Measurements from ENCODE around the gene LSAMP.

LSAMP gene

DNA sequence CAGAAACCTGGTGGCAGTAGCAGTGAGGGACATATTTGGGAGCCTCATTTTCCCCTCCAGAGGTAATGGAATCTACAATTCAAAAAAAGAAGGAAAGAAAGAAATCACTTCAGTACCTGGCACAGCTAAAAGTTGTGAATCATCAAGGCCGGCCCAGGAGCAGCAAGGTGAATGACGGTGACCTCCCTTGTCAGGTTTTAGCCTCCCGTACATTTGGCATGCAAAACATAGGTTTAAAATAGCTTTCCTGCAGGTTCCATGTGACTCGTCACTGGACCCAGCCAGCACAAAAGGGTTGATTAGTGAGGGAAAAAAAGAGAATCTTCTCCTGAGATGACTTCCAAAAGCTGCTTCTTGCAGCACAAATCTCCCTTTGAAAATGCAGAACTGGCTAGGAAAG lies 394.2 kb downstream of the LSAMP start:
- TF ChIP-seq, protein P1, sequence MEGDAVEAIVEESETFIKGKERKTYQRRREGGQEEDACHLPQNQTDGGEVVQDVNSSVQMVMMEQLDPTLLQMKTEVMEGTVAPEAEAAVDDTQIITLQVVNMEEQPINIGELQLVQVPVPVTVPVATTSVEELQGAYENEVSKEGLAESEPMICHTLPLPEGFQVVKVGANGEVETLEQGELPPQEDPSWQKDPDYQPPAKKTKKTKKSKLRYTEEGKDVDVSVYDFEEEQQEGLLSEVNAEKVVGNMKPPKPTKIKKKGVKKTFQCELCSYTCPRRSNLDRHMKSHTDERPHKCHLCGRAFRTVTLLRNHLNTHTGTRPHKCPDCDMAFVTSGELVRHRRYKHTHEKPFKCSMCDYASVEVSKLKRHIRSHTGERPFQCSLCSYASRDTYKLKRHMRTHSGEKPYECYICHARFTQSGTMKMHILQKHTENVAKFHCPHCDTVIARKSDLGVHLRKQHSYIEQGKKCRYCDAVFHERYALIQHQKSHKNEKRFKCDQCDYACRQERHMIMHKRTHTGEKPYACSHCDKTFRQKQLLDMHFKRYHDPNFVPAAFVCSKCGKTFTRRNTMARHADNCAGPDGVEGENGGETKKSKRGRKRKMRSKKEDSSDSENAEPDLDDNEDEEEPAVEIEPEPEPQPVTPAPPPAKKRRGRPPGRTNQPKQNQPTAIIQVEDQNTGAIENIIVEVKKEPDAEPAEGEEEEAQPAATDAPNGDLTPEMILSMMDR (IDR thresholded peaks at IDR 0.05; ENCODE audit: insufficient read depth, low read length, missing control alignments) = no peak
- POLR2A ChIA-PET = no interaction called here
- CTCF ChIA-PET = no interaction called here
- no peak for DNase-seq (ENCODE audit: low read depth, low spot score)
- no peak overlapping the region for H3K4me3 ChIP-seq (ENCODE audit: low read depth, low read length)

DNA sequence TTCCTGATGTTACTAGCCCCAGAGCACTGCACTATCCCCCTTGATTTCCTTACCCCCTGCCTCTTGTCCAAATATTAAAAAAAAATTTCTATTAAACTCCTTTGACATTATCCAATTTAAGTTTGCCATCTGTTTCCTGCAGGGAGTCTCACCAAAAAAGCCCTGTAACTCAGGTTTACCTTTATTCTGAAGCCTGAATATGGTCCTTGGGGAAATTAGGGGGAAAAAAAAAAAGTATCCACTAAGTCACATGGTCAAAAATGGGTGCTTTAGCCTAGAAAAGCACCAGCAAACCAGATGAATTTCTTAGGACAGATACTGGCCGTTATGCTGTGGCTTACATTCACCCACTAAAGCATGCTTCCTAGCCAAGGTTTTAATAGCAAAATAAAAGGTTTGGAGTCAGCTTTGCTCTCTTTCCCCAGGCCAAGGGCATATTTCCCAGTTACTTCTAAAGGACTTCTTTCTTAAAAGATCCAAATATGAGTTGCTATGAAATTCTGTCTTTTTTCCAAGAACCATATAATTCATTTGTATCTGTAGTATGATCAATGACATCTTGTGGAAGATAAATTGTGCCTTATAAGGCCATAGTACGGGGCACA lies 394.9 kb downstream of the LSAMP start:
- H3K4me3 ChIP-seq (ENCODE audit: low read depth, low read length) = no peak overlapping the region
- ChIA-PET CTCF (no interaction called here), POLR2A (no interaction called here)
- no peak for DNase-seq (ENCODE audit: low read depth, low spot score)
- TF ChIP-seq, protein P1 (IDR thresholded peaks at IDR 0.05; ENCODE audit: insufficient read depth, low read length, missing control alignments) = no peak

DNA sequence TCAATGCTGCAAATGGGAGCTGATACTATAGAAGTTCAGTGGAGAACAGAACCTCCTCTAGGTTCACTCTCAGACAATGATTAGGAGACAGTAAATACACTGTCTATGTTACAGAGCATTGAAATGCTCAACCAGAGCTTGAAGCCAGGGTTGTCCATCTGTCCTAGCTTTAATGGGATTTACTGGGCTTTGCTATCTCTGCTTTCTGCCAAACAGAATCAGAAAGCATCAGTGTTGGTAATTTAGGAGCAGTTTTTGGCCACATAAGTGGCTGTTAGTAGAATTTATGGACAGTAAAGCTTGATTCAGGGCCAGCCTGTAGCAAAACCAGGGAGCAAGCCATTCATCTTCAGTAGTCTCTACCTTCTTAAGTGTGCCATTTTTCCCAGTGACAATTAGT lies 396.3 kb downstream of the LSAMP start:
- DNase-seq (ENCODE audit: low read depth, low spot score) = no peak
- ChIA-PET POLR2A (no interaction called here), CTCF (interaction anchor here (0.8 kb wide), 1 partner anchor 10 kb away, joined by 4 read pairs; no protein-coding TSS in a partner anchor)
- TF ChIP-seq, protein P1 (IDR thresholded peaks at IDR 0.05; ENCODE audit: insufficient read depth, low read length, missing control alignments) = no peak
- no peak overlapping the region for H3K4me3 ChIP-seq (ENCODE audit: low read depth, low read length)

DNA sequence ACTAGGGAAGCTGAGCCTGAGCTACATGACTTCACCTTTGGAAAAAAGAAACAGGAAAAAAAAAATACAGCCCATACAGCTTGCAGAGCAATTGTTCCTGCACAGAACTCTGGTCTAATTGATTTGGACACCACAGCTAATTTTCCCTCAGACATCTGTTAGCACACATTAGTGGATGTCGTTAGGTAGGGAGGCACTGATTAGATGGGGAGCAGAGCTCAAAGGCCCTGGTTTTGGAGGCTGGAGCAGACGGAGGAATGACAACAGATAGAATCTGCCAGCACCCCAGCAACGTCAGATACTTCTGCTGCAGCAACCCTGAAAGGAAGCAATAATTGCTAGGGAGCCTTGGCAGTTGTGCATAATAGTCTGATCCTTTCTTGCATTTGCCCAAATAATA lies 398.9 kb downstream of the LSAMP start:
- POLR2A ChIA-PET = no interaction called here
- TF ChIP-seq, protein P1 (IDR thresholded peaks at IDR 0.05; ENCODE audit: insufficient read depth, low read length, missing control alignments) = no peak
- no peak overlapping the region for H3K4me3 ChIP-seq (ENCODE audit: low read depth, low read length)
- DNase-seq (ENCODE audit: low read depth, low spot score) = no peak
- CTCF ChIA-PET = interaction anchor here (1.3 kb wide), 1 partner anchor 54 kb away, joined by 4 read pairs; no protein-coding TSS in a partner anchor

DNA sequence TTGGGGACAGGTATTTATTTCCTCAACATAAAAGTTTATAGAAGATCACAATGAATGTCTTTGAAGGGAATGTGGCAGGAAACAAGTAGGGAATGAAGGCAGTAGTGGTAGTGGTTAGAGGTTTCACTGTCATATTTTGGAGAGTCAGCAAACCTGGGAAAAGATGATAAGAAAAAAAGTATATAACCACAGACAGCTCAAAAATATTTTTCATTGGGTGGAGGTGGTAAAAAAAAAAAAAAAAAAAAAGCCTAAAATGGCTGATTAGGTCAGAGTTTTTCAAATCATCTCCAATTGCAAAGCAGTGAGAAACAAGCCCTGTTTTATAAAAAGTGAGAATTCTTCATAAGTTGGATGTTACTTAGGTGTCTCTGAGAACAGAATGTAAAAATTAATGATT lies 400.0 kb downstream of the LSAMP start:
- ChIA-PET CTCF (interaction anchor here (1.2 to 1.3 kb wide), 2 partner anchors 8 to 53 kb away, joined by 4 to 5 read pairs; no protein-coding TSS in a partner anchor), POLR2A (no interaction called here)
- no peak overlapping the region for H3K4me3 ChIP-seq (ENCODE audit: low read depth, low read length)
- TF ChIP-seq, protein P1 (IDR thresholded peaks at IDR 0.05; ENCODE audit: insufficient read depth, low read length, missing control alignments) = no peak
- no peak for DNase-seq (ENCODE audit: low read depth, low spot score)

DNA sequence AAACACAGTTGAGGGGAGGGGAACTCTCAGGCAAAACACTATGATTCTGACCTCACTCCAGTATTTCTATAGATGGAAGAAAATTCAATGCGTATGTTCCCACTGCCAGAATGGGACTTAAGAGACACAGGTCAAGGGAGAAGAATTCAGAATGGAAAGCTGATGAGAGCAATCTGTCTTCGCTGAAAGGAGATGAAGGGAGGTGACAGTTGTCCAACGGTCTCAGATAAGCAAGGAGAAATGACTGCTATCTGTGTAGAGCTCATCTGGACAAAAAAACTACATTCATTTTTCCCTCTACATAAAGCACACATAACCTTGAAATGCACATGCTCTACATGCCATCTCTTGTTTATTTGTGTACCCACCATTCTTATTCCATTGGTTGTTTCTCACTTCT lies 405.1 kb downstream of the LSAMP start:
- DNase-seq (ENCODE audit: low read depth, low spot score) = no peak
- POLR2A ChIA-PET = no interaction called here
- CTCF ChIA-PET = interaction anchor here (0.8 to 2.1 kb wide), 2 partner anchors 9 to 11 kb away, joined by 3 to 4 read pairs; no protein-coding TSS in a partner anchor
- TF ChIP-seq, protein P1 (IDR thresholded peaks at IDR 0.05; ENCODE audit: insufficient read depth, low read length, missing control alignments) = no peak
- no peak overlapping the region for H3K4me3 ChIP-seq (ENCODE audit: low read depth, low read length)
